IMR-90 (cell line): ENCODE results near the gene KCTD11. TPM values are rescaled to one million over a fixed set of nuclear protein-coding genes. Genes with fewer than 3 reads are reported as not detected.

Experiments
- ATAC-seq: fragments of 200-7000 bp; cut with Tn5 transposase; 2 replicates; pipeline ENCODE4 v1.9.1; 2020; ENCODE audit warnings: low read depth, mild to moderate bottlenecking, moderate library complexity
- BruUV-seq: library from RNA; stranded (reverse); fragments of 400-500 nt; replicated peaks from 2 replicates; lab custom pipeline; 2021; lab: Mats Ljungman, UMichigan
- CTCF ChIA-PET: fragments of 300-600 bp; formaldehyde crosslinking; extraction: SDS; loops from one replicate; lab custom pipeline; 2021; ENCODE audit warnings: antibody characterized with exemption; lab: Yijun Ruan, JAX
- POLR2A ChIA-PET: fragments of 300-600 bp; sonication (Branson Sonifier 250); formaldehyde crosslinking; loops from one replicate; lab custom pipeline; 2022; ENCODE audit warnings: antibody characterized with exemption; ENCODE audit not compliant: unreplicated experiment; lab: Charles Lee
- DNase-seq: peaks from one replicate; pipeline ENCODE4 v3.0.0; 2013
- H2AFZ ChIP-seq: replicated peaks from 2 replicates; pipeline ENCODE3; 2013; ENCODE audit warnings: low read length, mild to moderate bottlenecking; ENCODE audit not compliant: poor library complexity
- H2AK5ac ChIP-seq: 2 replicates; pipeline ENCODE4 v1.6.1; 2013; ENCODE audit warnings: low read depth, low read length, inconsistent platforms
- H2AK9ac ChIP-seq: replicated peaks from 2 replicates; pipeline ENCODE3; 2013; ENCODE audit warnings: mild to moderate bottlenecking, low read depth, low read length, moderate library complexity; ENCODE audit not compliant: poor library complexity
- H2BK120ac ChIP-seq: 2 replicates; pipeline ENCODE4 v1.6.1; 2013; ENCODE audit warnings: low read depth, low read length, inconsistent platforms
- H2BK15ac ChIP-seq: 3 replicates; pipeline ENCODE4 v1.6.1; 2013; ENCODE audit warnings: low read depth, low read length, inconsistent platforms
- H2BK20ac ChIP-seq: 2 replicates; pipeline ENCODE4 v1.6.1; 2013; ENCODE audit warnings: low read depth, mild to moderate bottlenecking, inconsistent platforms, low read length, moderate library complexity
- H2BK5ac ChIP-seq: 2 replicates; pipeline ENCODE4 v1.6.1; 2013; ENCODE audit warnings: mild to moderate bottlenecking, low read depth, low read length, inconsistent platforms; ENCODE audit not compliant: poor library complexity, severe bottlenecking
- H3K14ac ChIP-seq: replicated peaks from 2 replicates; pipeline ENCODE4 v1.6.1; 2013; ENCODE audit warnings: low read depth, low read length, inconsistent platforms
- H3K18ac ChIP-seq: 2 replicates; pipeline ENCODE4 v1.6.1; 2013; ENCODE audit warnings: low read depth, low read length, control low read depth
- H3K23ac ChIP-seq: 2 replicates; pipeline ENCODE4 v1.6.1; 2013; ENCODE audit warnings: low read depth, low read length, inconsistent platforms
- H3K27ac ChIP-seq: 2 replicates; pipeline ENCODE4 v1.5.1; 2013; ENCODE audit warnings: mild to moderate bottlenecking, control low read depth, low read length; ENCODE audit not compliant: insufficient read depth
- H3K27me3 ChIP-seq: 2 replicates; pipeline ENCODE4 v1.6.1; 2013; ENCODE audit warnings: low read length; ENCODE audit not compliant: control insufficient read depth, insufficient read depth
- H3K36me3 ChIP-seq: 2 replicates; pipeline ENCODE4 v1.6.1; 2013; ENCODE audit warnings: low read length, mixed read lengths; ENCODE audit not compliant: control insufficient read depth, insufficient read depth
- H3K4ac ChIP-seq: 2 replicates; pipeline ENCODE4 v1.6.1; 2013; ENCODE audit warnings: low read depth, low read length, inconsistent platforms
- H3K4me1 ChIP-seq: 2 replicates; pipeline ENCODE4 v1.6.1; 2013; ENCODE audit warnings: low read length, mixed read lengths; ENCODE audit not compliant: control insufficient read depth, insufficient read depth
- H3K4me2 ChIP-seq: 2 replicates; pipeline ENCODE4 v1.6.1; 2013; ENCODE audit warnings: low read depth, mild to moderate bottlenecking, control low read depth, low read length, moderate library complexity
- H3K4me3 ChIP-seq: 2 replicates; pipeline ENCODE4 v1.5.1; 2013; ENCODE audit warnings: low read depth, mild to moderate bottlenecking, control low read depth, low read length, moderate library complexity; ENCODE audit not compliant: insufficient read depth
- H3K56ac ChIP-seq: 2 replicates; pipeline ENCODE4 v1.6.1; 2013; ENCODE audit warnings: low read length, inconsistent platforms; ENCODE audit not compliant: insufficient read depth; ENCODE audit errors: extremely low read depth
- H3K79me1 ChIP-seq, 2 experiments: 2 replicates each; pipeline ENCODE4 v1.6.1; 2013; ENCODE audit warnings: low read length in 2 of 2, inconsistent platforms in 1 of 2, low read depth in 1 of 2
- H3K9ac ChIP-seq: 2 replicates; pipeline ENCODE4 v1.6.1; 2013; ENCODE audit warnings: low read depth, low read length, control low read depth
- H3K9me1 ChIP-seq: 2 replicates; pipeline ENCODE4 v1.6.1; 2013; ENCODE audit warnings: low read length, inconsistent platforms; ENCODE audit not compliant: insufficient read depth
- H3K9me3 ChIP-seq: 2 replicates; pipeline ENCODE4 v1.6.1; 2013; ENCODE audit warnings: low read length; ENCODE audit not compliant: control insufficient read depth, insufficient read depth
- H4K20me1 ChIP-seq: 2 replicates; pipeline ENCODE4 v1.6.1; 2013; ENCODE audit warnings: low read length, inconsistent platforms; ENCODE audit not compliant: insufficient read depth
- H4K5ac ChIP-seq: 2 replicates; pipeline ENCODE4 v1.6.1; 2013; ENCODE audit warnings: mild to moderate bottlenecking, low read depth, low read length, control low read depth
- H4K8ac ChIP-seq, 2 experiments: 2 replicates each; pipeline ENCODE4 v1.6.1; 2013; ENCODE audit warnings: low read depth in 2 of 2, low read length in 2 of 2, control low read depth in 1 of 2, inconsistent platforms in 1 of 2
- H4K91ac ChIP-seq: 2 replicates; pipeline ENCODE4 v1.6.1; 2013; ENCODE audit warnings: low read depth, low read length, inconsistent platforms; ENCODE audit not compliant: insufficient read depth
- BHLHE40 ChIP-seq: fragments of 150-350 bp; IDR thresholded peaks from 2 replicates; pipeline ENCODE4 v1.6.1; 2016; ENCODE audit warnings: mild to moderate bottlenecking, low read depth, low read length
- CEBPB ChIP-seq: IDR thresholded peaks from 2 replicates; pipeline ENCODE4 v1.6.1; 2012; ENCODE audit warnings: low read depth, low read length, improper control_type of control experiment
- CHD1 ChIP-seq: IDR thresholded peaks from 2 replicates; pipeline ENCODE4 v1.6.1; 2012; ENCODE audit warnings: low read depth, low read length, improper control_type of control experiment
- ELK1 ChIP-seq: fragments of 150-350 bp; IDR thresholded peaks from 2 replicates; pipeline ENCODE4 v1.6.1; 2016; ENCODE audit warnings: low read depth, mild to moderate bottlenecking, low read length, moderate library complexity, borderline replicate concordance
- FOS ChIP-seq: fragments of 150-350 bp; IDR thresholded peaks from 2 replicates; pipeline ENCODE4 v1.6.1; 2016; ENCODE audit warnings: low read depth, low read length
- MAFK ChIP-seq: IDR thresholded peaks from 2 replicates; pipeline ENCODE4 v1.6.1; 2012; ENCODE audit warnings: low read depth, low read length, improper control_type of control experiment
- MAZ ChIP-seq: IDR thresholded peaks from 2 replicates; pipeline ENCODE4 v1.6.1; 2012; ENCODE audit warnings: low read depth, mild to moderate bottlenecking, low read length, improper control_type of control experiment, moderate library complexity, borderline replicate concordance
- MXI1 ChIP-seq: IDR thresholded peaks from 2 replicates; pipeline ENCODE4 v1.6.1; 2012; ENCODE audit warnings: low read depth, mild to moderate bottlenecking, low read length, moderate library complexity, borderline replicate concordance
- POLR2A ChIP-seq: IDR thresholded peaks from 2 replicates; pipeline ENCODE4 v1.6.1; 2012; ENCODE audit warnings: mild to moderate bottlenecking, low read depth, low read length
- RAD21 ChIP-seq: IDR thresholded peaks from 2 replicates; pipeline ENCODE4 v1.6.1; 2012; ENCODE audit warnings: low read length, improper control_type of control experiment
- RFX5 ChIP-seq: IDR thresholded peaks from 2 replicates; pipeline ENCODE4 v1.8.0; 2012; ENCODE audit warnings: low read depth, mild to moderate bottlenecking, low read length, moderate library complexity
- SMC3 ChIP-seq: fragments of 150-350 bp; IDR thresholded peaks from 2 replicates; pipeline ENCODE4 v1.6.1; 2016; ENCODE audit warnings: low read depth, mild to moderate bottlenecking, antibody characterized with exemption, low read length, moderate library complexity
- WGBS, 2 experiments: methylation state at CpG; one replicate each; pipeline versions ENCODE4 v1.1.5 to v1.1.7; 2013; ENCODE audit warnings: missing lambda C conversion rate in 2 of 2; ENCODE audit not compliant: insufficient read length in 1 of 2; ENCODE audit errors: extremely low coverage in 2 of 2; 5-methylcytosine and 5-hydroxymethylcytosine counted together
- dilution Hi-C: fragments of 300-500 bp; cut with HindIII; formaldehyde crosslinking; loops from one replicate; pipeline ENCODE4 v1.14.3; 2018; ENCODE audit warnings: low sequenced_read_pairs; ENCODE audit not compliant: unreplicated experiment
- in situ Hi-C: fragments of 300-500 bp; cut with MboI; formaldehyde crosslinking; loops from 3 replicates; pipeline ENCODE4 v1.14.3; 2019; ENCODE audit warnings: low sequenced_read_pairs, inconsistent platforms, mixed read lengths
- intact Hi-C: fragments of 100-400 bp; cut with micrococcal nuclease; formaldehyde crosslinking; loops from 2 replicates; pipeline ENCODE4 v1.10.0; 2022
- polyA plus RNA-seq, 3 experiments: library from polyadenylated mRNA; depleted of rRNA; stranded (reverse); fragments of >200 nt; gene quantifications; 2 replicates each; pipeline ENCODE4 v1.2.3, GENCODE V29; 2012; ENCODE audit warnings: low replicate concordance in 1 of 3
- total RNA-seq: library from RNA; depleted of rRNA; stranded (reverse); fragments of >200 nt; gene quantifications from 2 replicates; pipeline ENCODE4 v1.2.3, GENCODE V29; 2012
- TF ChIP-seq, protein P1 (sequence below): conservative IDR thresholded peaks from 2 replicates; pipeline ENCODE4 v1.5.1; 2012; ENCODE audit warnings: mild to moderate bottlenecking, low read depth, low read length, improper control_type of control experiment

Gene KCTD11
- total and polyA plus RNA-seq, 2 of the 4 experiments (the other 2 are of a cell fraction), result 10.8 to 16.4 TPM

DNA sequence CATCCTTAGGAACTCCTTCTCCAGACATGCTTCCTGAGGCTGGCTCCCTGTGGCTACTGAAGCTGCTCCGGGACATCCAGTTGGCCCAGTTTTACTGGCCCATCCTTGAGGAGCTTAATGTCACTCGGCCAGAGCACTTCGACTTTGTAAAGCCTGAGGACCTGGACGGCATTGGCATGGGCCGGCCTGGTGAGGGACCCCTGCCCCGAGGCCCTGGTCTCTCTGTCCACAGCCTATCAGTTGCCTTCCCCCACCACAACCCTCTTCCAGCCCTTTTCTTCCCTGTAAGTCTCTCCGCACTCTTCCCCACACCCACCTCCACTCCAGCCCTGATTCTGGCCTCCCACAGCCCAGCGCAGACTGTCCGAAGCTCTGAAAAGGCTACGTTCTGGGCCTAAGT lies 30.9 kb downstream of the KCTD11 start:
- H3K4me2 ChIP-seq, result no peak overlapping the region
- ChIA-PET POLR2A (no interaction called here), CTCF (no interaction called here)
- H3K23ac ChIP-seq, result no peak overlapping the region
- peaks cover 2% of the 10 kb centered on the region; the same call in 1 of the 2 replicates for H3K36me3 ChIP-seq
- H2BK5ac ChIP-seq, result no peak overlapping the region
- no peak overlapping the region for H4K8ac ChIP-seq
- no peak for TF ChIP-seq RAD21
- TF ChIP-seq MXI1, result no peak
- no peak for TF ChIP-seq RFX5
- no peak for TF ChIP-seq SMC3
- TF ChIP-seq MAZ, result no peak
- TF ChIP-seq FOS, result no peak
- no peak for TF ChIP-seq CEBPB
- no peak for TF ChIP-seq BHLHE40
- no peak for TF ChIP-seq POLR2A
- TF ChIP-seq, protein P1, sequence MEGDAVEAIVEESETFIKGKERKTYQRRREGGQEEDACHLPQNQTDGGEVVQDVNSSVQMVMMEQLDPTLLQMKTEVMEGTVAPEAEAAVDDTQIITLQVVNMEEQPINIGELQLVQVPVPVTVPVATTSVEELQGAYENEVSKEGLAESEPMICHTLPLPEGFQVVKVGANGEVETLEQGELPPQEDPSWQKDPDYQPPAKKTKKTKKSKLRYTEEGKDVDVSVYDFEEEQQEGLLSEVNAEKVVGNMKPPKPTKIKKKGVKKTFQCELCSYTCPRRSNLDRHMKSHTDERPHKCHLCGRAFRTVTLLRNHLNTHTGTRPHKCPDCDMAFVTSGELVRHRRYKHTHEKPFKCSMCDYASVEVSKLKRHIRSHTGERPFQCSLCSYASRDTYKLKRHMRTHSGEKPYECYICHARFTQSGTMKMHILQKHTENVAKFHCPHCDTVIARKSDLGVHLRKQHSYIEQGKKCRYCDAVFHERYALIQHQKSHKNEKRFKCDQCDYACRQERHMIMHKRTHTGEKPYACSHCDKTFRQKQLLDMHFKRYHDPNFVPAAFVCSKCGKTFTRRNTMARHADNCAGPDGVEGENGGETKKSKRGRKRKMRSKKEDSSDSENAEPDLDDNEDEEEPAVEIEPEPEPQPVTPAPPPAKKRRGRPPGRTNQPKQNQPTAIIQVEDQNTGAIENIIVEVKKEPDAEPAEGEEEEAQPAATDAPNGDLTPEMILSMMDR, result no peak
- TF ChIP-seq CHD1, result no peak
- no peak for TF ChIP-seq ELK1
- TF ChIP-seq MAFK, result no peak
- no peak overlapping the region for H2BK120ac ChIP-seq
- H4K20me1 ChIP-seq, result no peaks in the 10 kb centered on the region
- H4K91ac ChIP-seq, result no peak overlapping the region
- no peak overlapping the region for H3K9ac ChIP-seq
- WGBS, 2 experiments, result 86% methylated on average over 6 of the region's 10 CpGs; no CpG with 5 or more reads in 1 of the 2 experiments
- H3K9me3 ChIP-seq, result peaks cover 8% of the 10 kb centered on the region; the same call in 1 of the 2 replicates
- H2AK5ac ChIP-seq, result no peak overlapping the region
- H3K4me3 ChIP-seq, result no peak overlapping the region
- no peaks in the 10 kb centered on the region for H3K79me1 ChIP-seq
- no peak overlapping the region for H2BK15ac ChIP-seq
- dilution Hi-C loops (no loop called here), in situ Hi-C loops (no loop called here), intact Hi-C loops (no loop called here)
- no peak overlapping the region for H4K5ac ChIP-seq
- DNase-seq (no peak), ATAC-seq (no peak)
- peak overlapping the region; percentile 5 for H2AK9ac ChIP-seq
- no peak overlapping the region for H2BK20ac ChIP-seq
- BruUV-seq, result no TSS peak
- H3K56ac ChIP-seq, result no peak overlapping the region
- H3K27ac ChIP-seq, result no peak overlapping the region
- no peak overlapping the region for H3K18ac ChIP-seq
- H2AFZ ChIP-seq, result no peak overlapping the region
- H3K9me1 ChIP-seq, result peaks cover 2% of the 10 kb centered on the region; the same call in 1 of the 2 replicates
- H3K27me3 ChIP-seq, result peaks cover 26% of the 10 kb centered on the region
- H3K4me1 ChIP-seq, result peaks cover 7% of the 10 kb centered on the region; the same call in 1 of the 2 replicates
- no peak overlapping the region for H3K14ac ChIP-seq
- no peak overlapping the region for H3K4ac ChIP-seq
